ENCODE data around the gene MT1G.

DNA sequence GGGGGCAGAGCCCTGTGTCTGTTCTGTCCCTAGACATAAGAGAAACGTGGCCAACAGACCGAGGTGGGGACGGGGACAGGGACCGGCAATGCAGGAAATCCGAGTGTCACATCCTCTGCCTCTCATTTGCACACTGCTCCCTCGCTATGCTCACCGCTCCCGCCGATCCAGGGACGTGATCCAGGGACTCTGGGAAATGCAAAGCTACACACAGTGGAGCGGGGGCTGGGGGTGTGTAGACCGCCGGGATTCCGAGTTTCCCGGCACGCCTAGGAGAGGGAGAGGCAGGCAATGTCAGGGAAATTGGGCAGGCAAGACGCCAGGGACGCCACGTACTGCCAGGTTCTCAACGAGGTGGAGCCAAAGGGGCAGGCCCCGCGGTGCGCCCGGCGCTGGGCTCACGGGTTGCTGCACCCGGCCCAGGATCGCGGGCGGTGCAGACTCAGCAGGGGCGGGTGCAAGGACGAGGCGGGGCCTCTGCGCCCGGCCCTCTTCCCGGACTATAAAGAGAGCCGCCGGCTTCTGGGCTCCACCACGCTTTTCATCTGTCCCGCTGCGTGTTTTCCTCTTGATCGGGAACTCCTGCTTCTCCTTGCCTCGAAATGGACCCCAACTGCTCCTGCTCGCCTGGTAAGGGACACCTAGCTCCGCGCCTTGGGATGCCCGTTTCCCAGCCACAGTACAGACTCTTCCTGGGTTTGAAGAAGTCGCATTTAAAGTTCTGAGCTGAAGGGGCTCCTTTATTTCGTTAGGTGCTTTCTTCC lies 14.3 kb upstream of the MT1G start, which contains the start of gene MT1X:
- TF ChIP-seq, protein P1, sequence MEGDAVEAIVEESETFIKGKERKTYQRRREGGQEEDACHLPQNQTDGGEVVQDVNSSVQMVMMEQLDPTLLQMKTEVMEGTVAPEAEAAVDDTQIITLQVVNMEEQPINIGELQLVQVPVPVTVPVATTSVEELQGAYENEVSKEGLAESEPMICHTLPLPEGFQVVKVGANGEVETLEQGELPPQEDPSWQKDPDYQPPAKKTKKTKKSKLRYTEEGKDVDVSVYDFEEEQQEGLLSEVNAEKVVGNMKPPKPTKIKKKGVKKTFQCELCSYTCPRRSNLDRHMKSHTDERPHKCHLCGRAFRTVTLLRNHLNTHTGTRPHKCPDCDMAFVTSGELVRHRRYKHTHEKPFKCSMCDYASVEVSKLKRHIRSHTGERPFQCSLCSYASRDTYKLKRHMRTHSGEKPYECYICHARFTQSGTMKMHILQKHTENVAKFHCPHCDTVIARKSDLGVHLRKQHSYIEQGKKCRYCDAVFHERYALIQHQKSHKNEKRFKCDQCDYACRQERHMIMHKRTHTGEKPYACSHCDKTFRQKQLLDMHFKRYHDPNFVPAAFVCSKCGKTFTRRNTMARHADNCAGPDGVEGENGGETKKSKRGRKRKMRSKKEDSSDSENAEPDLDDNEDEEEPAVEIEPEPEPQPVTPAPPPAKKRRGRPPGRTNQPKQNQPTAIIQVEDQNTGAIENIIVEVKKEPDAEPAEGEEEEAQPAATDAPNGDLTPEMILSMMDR (IDR thresholded peaks at IDR 0.05; ENCODE audit: low read length): no peak
- no peak for TF ChIP-seq EZH2 (IDR thresholded peaks at IDR 0.05; ENCODE audit: borderline replicate concordance, low read length)

All from OCI-LY1 (cell line).